ENCODE results near the gene ANAPC7.
"Not testable (repeated sequence)": the region's sequence is repeated elsewhere in the genome, so short reads cannot be mapped to it uniquely, and the experiment has no call there.

Gene ANAPC7

GRCh38 chr12:110348431-110349059 lies 55.0 kb downstream of the ANAPC7 start:
- no peak for DNase-seq (ENCODE audit: low spot score)

- DNase-seq (ENCODE audit: low spot score): no peak
Observed at GRCh38 chr12:110347767-110348166, 55.7 kb downstream of the ANAPC7 start.

GRCh38 chr12:110345963-110346362 lies 57.5 kb downstream of the ANAPC7 start:
- no peak for DNase-seq (ENCODE audit: low spot score)

GRCh38 chr12:110345176-110345661 lies 58.3 kb downstream of the ANAPC7 start:
- no peak for DNase-seq (ENCODE audit: low spot score)

GRCh38 chr12:110344657-110345056 lies 58.9 kb downstream of the ANAPC7 start:
- DNase-seq (ENCODE audit: low spot score): no peak

GRCh38 chr12:110343736-110344555 lies 59.6 kb downstream of the ANAPC7 start:
- DNase-seq (ENCODE audit: low spot score): no peak

GRCh38 chr12:110343114-110343513 lies 60.4 kb downstream of the ANAPC7 start:
- DNase-seq (ENCODE audit: low spot score): no peak

- DNase-seq (ENCODE audit: low spot score): no peak
Observed at GRCh38 chr12:110342157-110342556, 61.4 kb downstream of the ANAPC7 start.

GRCh38 chr12:110340706-110341105 lies 62.8 kb downstream of the ANAPC7 start:
- DNase-seq (ENCODE audit: low spot score): no peak

GRCh38 chr12:110340261-110340660 lies 63.2 kb downstream of the ANAPC7 start:
- DNase-seq (ENCODE audit: low spot score): not testable (repeated sequence)

GRCh38 chr12:110339184-110339952 lies 64.1 kb downstream of the ANAPC7 start:
- DNase-seq (ENCODE audit: low spot score): no peak

- DNase-seq (ENCODE audit: low spot score): no peak
Observed at GRCh38 chr12:110338754-110339153, 64.8 kb downstream of the ANAPC7 start.

- DNase-seq (ENCODE audit: low spot score): no peak
Observed at GRCh38 chr12:110337912-110338710, 65.4 kb downstream of the ANAPC7 start.

- DNase-seq (ENCODE audit: low spot score): no peak
Observed at GRCh38 chr12:110335481-110336045, 67.9 kb downstream of the ANAPC7 start.

- no peak for DNase-seq (ENCODE audit: low spot score)
Observed at GRCh38 chr12:110333201-110333600, 70.3 kb downstream of the ANAPC7 start.

GRCh38 chr12:110330544-110330943 lies 73.0 kb downstream of the ANAPC7 start:
- no peak for DNase-seq (ENCODE audit: low spot score)

GRCh38 chr12:110330124-110330523 lies 73.4 kb downstream of the ANAPC7 start:
- no peak for DNase-seq (ENCODE audit: low spot score)

- no peak for DNase-seq (ENCODE audit: low spot score)
Observed at GRCh38 chr12:110329710-110330109, 73.8 kb downstream of the ANAPC7 start.

Data from LoVo (cell line).